Activated CD4-positive, alpha-beta T cell treated with anti-CD3 and anti-CD28 coated beads for 24 hours (primary cell): Measurements from ENCODE around the gene WDR18.

Source experiments
- DNase-seq, 2 donors: peaks; one replicate each; pipeline ENCODE4 v3.0.0-alpha.2; 2020; ENCODE audit warnings: low read depth in 2 of 2

WDR18 gene

GRCh38 chr19:1007399-1008251 is 23.5 kb downstream of the WDR18 start:
- DNase-seq = no peak

- DNase-seq = no peak
These were observed 24.3 kb downstream of the WDR18 start for GRCh38 chr19:1008268-1009040.

GRCh38 chr19:1009041-1009980 is 25.2 kb downstream of the WDR18 start:
- no peak for DNase-seq

- no peak for DNase-seq
These were observed 25.9 kb downstream of the WDR18 start for GRCh38 chr19:1009981-1010538.

- no peak for DNase-seq
These were observed 26.7 kb downstream of the WDR18 start for GRCh38 chr19:1010586-1011510.

GRCh38 chr19:1011831-1012333 is 27.7 kb downstream of the WDR18 start:
- no peak for DNase-seq

- no peak for DNase-seq
These were observed 28.2 kb downstream of the WDR18 start for GRCh38 chr19:1012334-1012733.

GRCh38 chr19:1013218-1013617 is 29.1 kb downstream of the WDR18 start:
- no peak for DNase-seq

GRCh38 chr19:1014161-1015060 is 30.3 kb downstream of the WDR18 start:
- DNase-seq = no peak

GRCh38 chr19:1015061-1015781 is 31.1 kb downstream of the WDR18 start:
- no peak for DNase-seq

- DNase-seq = no peak
These were observed 31.9 kb downstream of the WDR18 start for GRCh38 chr19:1015782-1016646.

GRCh38 chr19:1016647-1017114 is 32.5 kb downstream of the WDR18 start:
- no peak for DNase-seq

- DNase-seq = no peak
These were observed 33.2 kb downstream of the WDR18 start for GRCh38 chr19:1017115-1017905.

GRCh38 chr19:1017906-1018305 is 33.8 kb downstream of the WDR18 start:
- DNase-seq = no peak

GRCh38 chr19:1018393-1018792 is 34.2 kb downstream of the WDR18 start:
- DNase-seq = no peak

- no peak for DNase-seq
These were observed 34.9 kb downstream of the WDR18 start for GRCh38 chr19:1018932-1019615.
